Peyer's patch (tissue), 4 donors: ENCODE data around the gene MCM8. TPM values are rescaled to one million over a fixed set of nuclear protein-coding genes. Genes with fewer than 3 reads are reported as not detected.

Experiments
- DNase-seq, 3 donors: peaks; one replicate each; pipeline ENCODE4 v3.0.0-alpha.2; 2017 to 2019
- H3K27ac ChIP-seq, 4 donors: fragments of 200-600 bp; sonication (generic); one replicate each; pipeline ENCODE4 v1.5.1; 2016 to 2019
- H3K27me3 ChIP-seq, 2 donors: fragments of 200-600 bp; sonication (generic); one replicate each; pipeline ENCODE4 v1.5.1; 2019
- H3K36me3 ChIP-seq, 3 donors: fragments of 200-600 bp; sonication (generic); one replicate each; pipeline ENCODE4 v1.5.1; 2016 to 2019
- H3K4me1 ChIP-seq, 4 donors: fragments of 200-600 bp; sonication (generic); one replicate each; pipeline ENCODE4 v1.5.1; 2016 to 2019
- H3K4me3 ChIP-seq, 4 donors: fragments of 200-600 bp; sonication (generic); 1 replicate in 3 of 4; 2 replicates in 1 of 4; pipeline ENCODE4 v1.5.1; 2016 to 2019; ENCODE audit warnings: mild to moderate bottlenecking in 1 of 4
- H3K9me3 ChIP-seq, 4 donors: fragments of 200-600 bp; sonication (generic); one replicate each; pipeline ENCODE4 v1.5.1; 2016 to 2019; ENCODE audit warnings: mild to moderate bottlenecking in 1 of 4
- POLR2A ChIP-seq, 2 donors: fragments of 450-650 bp; IDR thresholded peaks; one replicate each; pipeline ENCODE4 v1.5.1; 2017; ENCODE audit warnings: antibody characterized with exemption in 2 of 2, mild to moderate bottlenecking in 2 of 2, moderate library complexity in 2 of 2
- total RNA-seq, 4 donors: library from RNA; depleted of rRNA; stranded (reverse); fragments of >200 nt; gene quantifications; one replicate each; pipeline ENCODE4 v1.1.0, GENCODE V29; 2016
- TF ChIP-seq, protein P1 (sequence below), 6 experiments: fragments of 450-650 bp in 4 of 6; fragments of 200-600 bp in 2 of 6; sonication (generic) in 1 of 6; IDR thresholded peaks; one replicate each; pipeline ENCODE4 v1.5.1; 2017 to 2019; ENCODE audit warnings: antibody characterized with exemption in 6 of 6, mild to moderate bottlenecking in 3 of 6, moderate library complexity in 1 of 6

Gene MCM8
- total RNA-seq, 4 donors from 2014 or later = 5.8 to 25.6 (median 6.2) TPM

DNA sequence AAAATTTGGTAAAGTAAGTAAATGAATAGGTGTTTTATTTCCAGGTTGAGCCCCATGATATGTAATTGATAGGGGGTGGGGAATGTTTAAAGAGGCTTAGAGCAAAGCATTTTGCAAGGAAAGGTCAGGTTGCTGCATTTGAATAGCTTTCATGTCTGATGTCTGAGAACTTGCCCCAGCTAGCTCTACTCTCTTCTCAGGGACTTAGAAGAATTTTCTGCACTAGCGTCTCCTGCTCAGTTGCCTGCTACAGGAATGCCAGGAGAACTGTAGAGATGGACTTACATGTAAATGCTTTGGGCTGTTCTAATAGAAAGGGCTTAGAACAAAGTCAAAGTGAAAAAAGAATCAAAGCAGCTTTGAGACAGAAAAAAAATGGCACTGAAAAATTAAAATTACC, 35.6 kb upstream of the MCM8 start:
- no peak for TF ChIP-seq POLR2A (IDR thresholded peaks at IDR 0.05)
- TF ChIP-seq, protein P1, sequence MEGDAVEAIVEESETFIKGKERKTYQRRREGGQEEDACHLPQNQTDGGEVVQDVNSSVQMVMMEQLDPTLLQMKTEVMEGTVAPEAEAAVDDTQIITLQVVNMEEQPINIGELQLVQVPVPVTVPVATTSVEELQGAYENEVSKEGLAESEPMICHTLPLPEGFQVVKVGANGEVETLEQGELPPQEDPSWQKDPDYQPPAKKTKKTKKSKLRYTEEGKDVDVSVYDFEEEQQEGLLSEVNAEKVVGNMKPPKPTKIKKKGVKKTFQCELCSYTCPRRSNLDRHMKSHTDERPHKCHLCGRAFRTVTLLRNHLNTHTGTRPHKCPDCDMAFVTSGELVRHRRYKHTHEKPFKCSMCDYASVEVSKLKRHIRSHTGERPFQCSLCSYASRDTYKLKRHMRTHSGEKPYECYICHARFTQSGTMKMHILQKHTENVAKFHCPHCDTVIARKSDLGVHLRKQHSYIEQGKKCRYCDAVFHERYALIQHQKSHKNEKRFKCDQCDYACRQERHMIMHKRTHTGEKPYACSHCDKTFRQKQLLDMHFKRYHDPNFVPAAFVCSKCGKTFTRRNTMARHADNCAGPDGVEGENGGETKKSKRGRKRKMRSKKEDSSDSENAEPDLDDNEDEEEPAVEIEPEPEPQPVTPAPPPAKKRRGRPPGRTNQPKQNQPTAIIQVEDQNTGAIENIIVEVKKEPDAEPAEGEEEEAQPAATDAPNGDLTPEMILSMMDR (IDR thresholded peaks at IDR 0.05) = no peak
- no peaks in the 10 kb centered on the region for H3K36me3 ChIP-seq
- DNase-seq = no peak
- no peak overlapping the region for H3K27ac ChIP-seq
- H3K4me1 ChIP-seq = peaks cover 0 to 8% (median 4%) of the 10 kb centered on the region in 4 donors
- no peak overlapping the region for H3K4me3 ChIP-seq
- no peaks in the 10 kb centered on the region for H3K9me3 ChIP-seq
- no peaks in the 10 kb centered on the region for H3K27me3 ChIP-seq

GRCh38 chr20:5918856-5919625, 31.4 kb upstream of the MCM8 start:
- H3K27me3 ChIP-seq = no peaks in the 10 kb centered on the region
- H3K4me1 ChIP-seq = no peaks in the 10 kb centered on the region
- DNase-seq = no peak
- TF ChIP-seq, protein P1 (IDR thresholded peaks at IDR 0.05) = no peak
- TF ChIP-seq POLR2A (IDR thresholded peaks at IDR 0.05) = no peak
- no peak overlapping the region for H3K27ac ChIP-seq
- no peak overlapping the region for H3K4me3 ChIP-seq
- no peaks in the 10 kb centered on the region for H3K36me3 ChIP-seq
- no peaks in the 10 kb centered on the region for H3K9me3 ChIP-seq

DNA sequence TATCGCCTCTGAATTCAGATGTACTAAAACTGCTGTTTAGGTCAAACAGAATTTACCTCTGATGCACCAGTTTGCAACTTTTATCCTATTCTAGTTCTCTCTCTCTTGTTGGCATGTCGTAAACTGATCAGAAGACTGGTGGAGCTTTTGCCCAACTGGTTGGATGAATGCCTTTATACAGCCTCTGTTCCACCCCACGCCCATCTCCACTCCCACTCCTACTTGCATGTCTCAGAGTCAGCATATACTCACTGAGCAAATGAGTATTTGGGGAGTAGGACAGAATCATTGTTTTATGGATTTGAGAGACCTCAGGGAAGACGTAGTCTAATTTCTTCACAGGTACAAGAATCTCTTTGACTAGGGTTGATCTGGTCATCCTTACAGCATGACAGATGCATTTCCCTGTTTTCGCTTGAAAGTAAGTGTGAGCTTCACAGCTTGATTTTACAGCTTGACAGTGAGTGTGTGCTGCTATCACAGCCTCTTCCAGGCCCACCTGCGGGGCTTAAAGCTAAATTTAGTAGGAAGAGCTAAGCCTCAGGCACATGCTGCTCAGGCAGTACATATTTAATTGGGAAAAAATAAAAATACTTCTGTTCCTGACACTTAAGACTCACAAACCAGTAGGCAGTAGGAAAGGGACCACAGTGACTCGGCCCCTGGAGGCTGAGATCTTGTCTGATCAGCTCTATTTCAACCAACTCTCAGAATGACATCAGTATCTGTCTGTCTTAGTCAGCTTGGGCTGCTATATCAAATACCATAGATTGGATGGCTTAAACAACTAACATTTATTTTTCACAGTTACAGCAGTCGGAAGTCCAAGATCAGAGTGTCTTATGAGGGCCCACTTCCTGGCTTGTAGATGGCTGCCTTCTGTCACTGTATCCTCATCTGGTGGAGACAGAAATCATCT, 30.6 kb upstream of the MCM8 start:
- Histone ChIP-seq H3K9me3 (no peaks in the 10 kb centered on the region), H3K27me3 (no peaks in the 10 kb centered on the region), H3K4me1 (no peaks in the 10 kb centered on the region), H3K27ac (no peak overlapping the region), H3K4me3 (no peak overlapping the region), H3K36me3 (no peaks in the 10 kb centered on the region)
- DNase-seq = no peak
- TF ChIP-seq, protein P1 (IDR thresholded peaks at IDR 0.05) = no peak
- TF ChIP-seq POLR2A (IDR thresholded peaks at IDR 0.05) = no peak

DNA sequence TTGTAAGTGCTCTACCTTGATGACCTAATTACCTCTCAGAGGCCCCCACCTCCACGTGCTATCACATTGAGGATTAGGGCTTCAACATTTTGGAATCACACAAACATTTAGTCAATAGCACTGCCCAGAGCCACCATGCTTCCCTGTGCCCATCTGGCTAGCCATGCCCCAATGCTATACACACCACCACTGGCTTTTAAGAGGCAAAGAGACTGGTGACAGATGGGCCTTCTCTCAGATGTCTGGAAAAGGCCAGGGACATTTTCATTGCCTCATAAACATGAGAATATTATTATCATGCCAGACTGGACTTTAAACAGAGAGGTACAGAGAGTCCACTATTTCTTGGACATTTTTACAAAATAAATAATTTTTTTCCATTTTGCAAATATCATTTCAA, 29.9 kb upstream of the MCM8 start:
- DNase-seq = no peak
- H3K27me3 ChIP-seq = no peaks in the 10 kb centered on the region
- no peaks in the 10 kb centered on the region for H3K9me3 ChIP-seq
- no peak overlapping the region for H3K27ac ChIP-seq
- H3K36me3 ChIP-seq = no peaks in the 10 kb centered on the region
- H3K4me3 ChIP-seq = no peak overlapping the region
- TF ChIP-seq POLR2A (IDR thresholded peaks at IDR 0.05) = no peak
- TF ChIP-seq, protein P1 (IDR thresholded peaks at IDR 0.05) = no peak
- no peaks in the 10 kb centered on the region for H3K4me1 ChIP-seq

GRCh38 chr20:5923493-5923892, 27.0 kb upstream of the MCM8 start:
- no peaks in the 10 kb centered on the region for H3K4me1 ChIP-seq
- TF ChIP-seq, protein P1 (IDR thresholded peaks at IDR 0.05) = no peak
- TF ChIP-seq POLR2A (IDR thresholded peaks at IDR 0.05) = no peak
- DNase-seq = no peak
- H3K36me3 ChIP-seq = no peaks in the 10 kb centered on the region
- H3K27ac ChIP-seq = no peak overlapping the region
- no peaks in the 10 kb centered on the region for H3K9me3 ChIP-seq
- no peaks in the 10 kb centered on the region for H3K27me3 ChIP-seq
- no peak overlapping the region for H3K4me3 ChIP-seq
